Ovary (tissue), 3 donors: ENCODE measurements around the gene PRRG2.

Experiments used
- CTCF ChIP-seq, 3 donors: fragments of 450-650 bp in 2 of 3; fragments of 200-600 bp in 1 of 3; IDR thresholded peaks; one replicate each; pipeline versions ENCODE4 v1.5.1 to v1.8.0; 2016 to 2022; ENCODE audit warnings: antibody characterized with exemption in 3 of 3, mild to moderate bottlenecking in 1 of 3
- POLR2A ChIP-seq: fragments of 450-650 bp; IDR thresholded peaks from one replicate; pipeline ENCODE4 v1.6.1; 2017; ENCODE audit warnings: antibody characterized with exemption, mild to moderate bottlenecking, moderate library complexity
- donor health status: DM: no; HTN: no; CAD: no.

GRCh38 chr19:49579193-49579592, 1.9 kb upstream of the PRRG2 start:
- no peak for TF ChIP-seq CTCF (IDR thresholded peaks at IDR 0.05)
- TF ChIP-seq POLR2A: no peak
